GM12878 (cell line): ENCODE data around the gene ATG5. TPM values are rescaled to one million over a fixed set of nuclear protein-coding genes. Genes with fewer than 3 reads are reported as not detected.

Source experiments
- ATAC-seq: fragments of 200-7000 bp; cut with Tn5 transposase; 3 replicates; pipeline ENCODE4 v1.9.1; 2020; ENCODE audit warnings: mild to moderate bottlenecking, moderate library complexity
- BruUV-seq: library from RNA; stranded (reverse); fragments of 400-500 nt; replicated peaks from 2 replicates; lab custom pipeline; 2021; lab: Mats Ljungman, UMichigan
- CTCF ChIA-PET: fragments of 300-600 bp; sonication (Branson Sonifier 250); formaldehyde crosslinking; extraction: SDS; loops from one replicate; lab custom pipeline; 2021; ENCODE audit warnings: inconsistent platforms; lab: Yijun Ruan, JAX
- POLR2A ChIA-PET: fragments of 350-600 bp; formaldehyde crosslinking; extraction: SDS; loops from one replicate; lab custom pipeline; 2021; ENCODE audit warnings: inconsistent platforms; lab: Charles Lee
- RAD21 ChIA-PET: fragments of 300-600 bp; sonication (Branson Sonifier 250); formaldehyde crosslinking; loops from one replicate; lab custom pipeline; 2023; ENCODE audit warnings: antibody characterized with exemption; ENCODE audit not compliant: unreplicated experiment; lab: Charles Lee
- SMC1A ChIA-PET: fragments of 300-600 bp; sonication (Branson Sonifier 250); formaldehyde crosslinking; loops from one replicate; lab custom pipeline; 2023; ENCODE audit not compliant: unreplicated experiment, uncharacterized antibody; lab: Charles Lee
- DNase-seq: peaks from one replicate; pipeline ENCODE4 v3.0.0-alpha.2; 2011; ENCODE audit warnings: low read depth, low spot score
- FAIRE-seq: peaks from 3 replicates; lab custom pipeline; 2011; peaks lifted over from hg19 to GRCh38; lab: Jason Lieb, UNC
- H2AFZ ChIP-seq: 2 replicates; pipeline ENCODE4 v1.6.0; 2011; ENCODE audit warnings: low read depth, low read length, control low read depth; ENCODE audit not compliant: control insufficient read depth
- H3K27ac ChIP-seq: 2 replicates; pipeline ENCODE4 v1.5.1; 2011; ENCODE audit warnings: control low read depth; ENCODE audit not compliant: control insufficient read depth, insufficient read depth
- H3K27me3 ChIP-seq, 2 experiments: replicated peaks in 1 of 2; 2 replicates each; pipeline versions ENCODE4 v1.6.0 to v1.6.1; 2011; ENCODE audit warnings: low read length in 1 of 2; ENCODE audit not compliant: control insufficient read depth in 2 of 2, insufficient read depth in 2 of 2
- H3K36me3 ChIP-seq, 2 experiments: 2 replicates each; pipeline ENCODE4 v1.5.1; 2011; ENCODE audit warnings: low read length in 1 of 2; ENCODE audit not compliant: control insufficient read depth in 2 of 2, insufficient read depth in 2 of 2
- H3K4me1 ChIP-seq: 2 replicates; pipeline ENCODE4 v1.6.1; 2011; ENCODE audit warnings: mild to moderate bottlenecking, low read length, moderate library complexity, mixed read lengths; ENCODE audit not compliant: control insufficient read depth, insufficient read depth
- H3K4me2 ChIP-seq: 2 replicates; pipeline ENCODE4 v1.6.0; 2011; ENCODE audit warnings: control low read depth; ENCODE audit not compliant: control insufficient read depth, insufficient read depth
- H3K4me3 ChIP-seq: fragments of 200-600 bp; sonication (generic); 2 replicates; pipeline ENCODE4 v1.5.1; 2016
- H3K79me2 ChIP-seq: 2 replicates; pipeline ENCODE4 v1.6.0; 2011; ENCODE audit warnings: low read length; ENCODE audit not compliant: control insufficient read depth, insufficient read depth
- H3K9ac ChIP-seq: 2 replicates; pipeline ENCODE4 v1.8.0; 2011; ENCODE audit warnings: low read length, control low read depth, mixed read lengths; ENCODE audit not compliant: control insufficient read depth, insufficient read depth
- H3K9me3 ChIP-seq: replicated peaks from 3 replicates; pipeline ENCODE4 v1.5.1; 2011; ENCODE audit warnings: mild to moderate bottlenecking, low read length; ENCODE audit not compliant: control insufficient read depth, insufficient read depth
- H4K20me1 ChIP-seq: 2 replicates; pipeline ENCODE4 v1.6.0; 2011; ENCODE audit not compliant: control insufficient read depth, insufficient read depth
- BACH1 ChIP-seq: fragments of 450-650 bp; IDR thresholded peaks from 2 replicates; pipeline ENCODE4 v1.6.1; 2017; ENCODE audit warnings: mild to moderate bottlenecking, borderline replicate concordance
- ETV6 ChIP-seq, 2 experiments: fragments of 450-650 bp in 1 of 2; IDR thresholded peaks in 1 of 2; conservative IDR thresholded peaks in 1 of 2; 2 replicates each; pipeline ENCODE4 v1.6.1; 2014; ENCODE audit warnings: antibody characterized with exemption in 1 of 2, borderline replicate concordance in 1 of 2, low read depth in 1 of 2, mild to moderate bottlenecking in 1 of 2, moderate library complexity in 1 of 2
- EZH2 ChIP-seq: IDR thresholded peaks from 2 replicates; pipeline ENCODE4 v1.6.1; 2012; ENCODE audit warnings: low read depth, mild to moderate bottlenecking, control low read depth, inconsistent platforms, low read length, borderline replicate concordance; ENCODE audit not compliant: control insufficient read depth
- HCFC1 ChIP-seq: fragments of 150-350 bp; IDR thresholded peaks from 2 replicates; pipeline ENCODE4 v1.6.1; 2014; ENCODE audit warnings: low read length
- KAT2A ChIP-seq: conservative IDR thresholded peaks from 2 replicates; pipeline ENCODE4 v1.6.1; 2011; ENCODE audit warnings: low read depth, low read length; ENCODE audit not compliant: control insufficient read depth
- POLR2AphosphoS5 ChIP-seq: IDR thresholded peaks from 2 replicates; pipeline ENCODE4 v1.6.1; 2011; ENCODE audit warnings: mild to moderate bottlenecking, low read length, inconsistent platforms
- SIX5 ChIP-seq: IDR thresholded peaks from 2 replicates; pipeline ENCODE4 v1.6.1; 2011; ENCODE audit warnings: mild to moderate bottlenecking, low read depth, low read length, moderate library complexity; ENCODE audit not compliant: severe bottlenecking
- SMAD5 ChIP-seq: IDR thresholded peaks from 2 replicates; pipeline ENCODE4 v1.6.1; 2016; ENCODE audit warnings: antibody characterized with exemption, low read depth
- STAT3 ChIP-seq: IDR thresholded peaks from 2 replicates; pipeline ENCODE4 v1.6.1; 2011; ENCODE audit warnings: low read depth, low read length, improper control_type of control experiment
- ZBED1 ChIP-seq: IDR thresholded peaks from 2 replicates; pipeline ENCODE4 v1.6.1; 2016; ENCODE audit warnings: borderline replicate concordance
- WGBS: methylation state at CpG from one replicate; pipeline ENCODE4 v1.1.6; 2016; ENCODE audit warnings: low lambda C conversion rate; ENCODE audit not compliant: insufficient replicate concordance, insufficient coverage; ENCODE audit errors: missing lambda C conversion rate; 5-methylcytosine and 5-hydroxymethylcytosine counted together
- in situ Hi-C: fragments of 300-500 bp; cut with MboI; formaldehyde crosslinking; loops from 9 replicates; pipeline ENCODE4 v1.14.3; 2018; ENCODE audit warnings: mixed read lengths
- intact Hi-C: fragments of 100-400 bp; cut with micrococcal nuclease; formaldehyde crosslinking; loops from one replicate; pipeline ENCODE4 v1.14.2; 2022; ENCODE audit not compliant: unreplicated experiment
- polyA plus RNA-seq, 11 experiments: library from polyadenylated mRNA; depleted of rRNA in 4 of 11; unstranded in 6 of 11; stranded (reverse) in 5 of 11; fragments of >200 nt; fragmentation: Nextera tagmentation in 4 of 11; fragmentation: Illumina TruSeq in 1 of 11; extraction: Ambion mirVana in 4 of 11; extraction: Trizol in 1 of 11; gene quantifications; 1 replicate in 1 of 11; 2 replicates in 10 of 11; pipeline versions ENCODE4 v1.2.1 to v1.2.3, GENCODE V29; 2011 to 2016; ENCODE audit warnings: inconsistent platforms in 2 of 11, missing spikeins in 2 of 11, low read depth in 1 of 11
- total RNA-seq, 4 experiments: library from RNA; depleted of rRNA in 3 of 4; stranded (reverse); fragments of >200 nt in 3 of 4; fragmentation: Illumina TruSeq in 1 of 4; extraction: Trizol in 1 of 4; gene quantifications; 2 replicates each; pipeline versions ENCODE4 v1.2.1 to v1.2.3, GENCODE V29; 2013 to 2021
- TF ChIP-seq, protein P1 (sequence below): fragments of 450-650 bp; IDR thresholded peaks from 2 replicates; pipeline ENCODE4 v1.6.1; 2016; ENCODE audit warnings: mild to moderate bottlenecking, moderate library complexity, borderline replicate concordance
- TF ChIP-seq, protein P2 (sequence below): fragments of 150-350 bp; IDR thresholded peaks from 2 replicates; pipeline ENCODE4 v1.6.1; 2016; ENCODE audit warnings: low read depth, low read length

Gene ATG5
- total and polyA plus RNA-seq, 10 of the 15 experiments (the other 5 are each of a cell fraction or from before 2014, with no cell fraction given): 12.9 to 51.8 (median 23.9) TPM

DNA sequence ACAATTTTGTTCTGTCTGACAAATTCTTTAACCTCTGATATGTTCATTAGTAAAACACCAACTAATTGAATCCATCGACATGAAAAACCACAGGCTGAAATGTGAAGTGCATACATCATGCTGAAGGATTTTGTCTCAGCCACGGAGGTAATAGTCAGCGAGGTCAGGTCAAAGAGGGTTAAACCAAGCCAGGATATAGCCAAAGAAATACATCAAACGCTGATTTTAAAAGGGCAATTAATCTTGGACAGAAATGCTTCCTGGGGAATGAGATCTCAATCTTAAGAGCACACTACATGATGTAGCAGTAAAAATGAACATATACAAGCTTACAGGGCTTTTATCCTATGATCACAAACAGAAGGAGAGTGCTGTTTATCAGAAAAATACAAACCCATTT lies 132.7 kb downstream of the ATG5 start:
- no peak for DNase-seq
- ChIA-PET RAD21 (interaction anchor here (1.5 kb wide), 2 partner anchors 18 to 30 kb away, joined by 3 to 7 read pairs; no protein-coding TSS in a partner anchor), SMC1A (interaction anchor here (0.9 to 2.4 kb wide), 9 partner anchors 8 to 81 kb away, joined by 3 to 19 read pairs (median 6); no protein-coding TSS in a partner anchor), POLR2A (no interaction called here), CTCF (interaction anchor here (1.1 to 2.5 kb wide), 4 partner anchors 10 to 106 kb away, joined by 3 to 13 read pairs (median 4); no protein-coding TSS in a partner anchor)
- Histone ChIP-seq H3K9me3 (no peaks in the 10 kb centered on the region; the same call in 2 of the 3 replicates), H2AFZ (no peak overlapping the region), H4K20me1 (no peaks in the 10 kb centered on the region), H3K4me2 (no peak overlapping the region), H3K27me3 (no peaks in the 10 kb centered on the region), H3K79me2 (no peaks in the 10 kb centered on the region), H3K4me3 (no peak overlapping the region), H3K9ac (no peak overlapping the region), H3K4me1 (peaks cover 11% of the 10 kb centered on the region; the same call in 1 of the 2 replicates), H3K27ac (no peak overlapping the region), H3K36me3 (no peaks in the 10 kb centered on the region; a peak in 1 of 4 replicates)
- BruUV-seq: no TSS peak
- TF ChIP-seq, protein P1, sequence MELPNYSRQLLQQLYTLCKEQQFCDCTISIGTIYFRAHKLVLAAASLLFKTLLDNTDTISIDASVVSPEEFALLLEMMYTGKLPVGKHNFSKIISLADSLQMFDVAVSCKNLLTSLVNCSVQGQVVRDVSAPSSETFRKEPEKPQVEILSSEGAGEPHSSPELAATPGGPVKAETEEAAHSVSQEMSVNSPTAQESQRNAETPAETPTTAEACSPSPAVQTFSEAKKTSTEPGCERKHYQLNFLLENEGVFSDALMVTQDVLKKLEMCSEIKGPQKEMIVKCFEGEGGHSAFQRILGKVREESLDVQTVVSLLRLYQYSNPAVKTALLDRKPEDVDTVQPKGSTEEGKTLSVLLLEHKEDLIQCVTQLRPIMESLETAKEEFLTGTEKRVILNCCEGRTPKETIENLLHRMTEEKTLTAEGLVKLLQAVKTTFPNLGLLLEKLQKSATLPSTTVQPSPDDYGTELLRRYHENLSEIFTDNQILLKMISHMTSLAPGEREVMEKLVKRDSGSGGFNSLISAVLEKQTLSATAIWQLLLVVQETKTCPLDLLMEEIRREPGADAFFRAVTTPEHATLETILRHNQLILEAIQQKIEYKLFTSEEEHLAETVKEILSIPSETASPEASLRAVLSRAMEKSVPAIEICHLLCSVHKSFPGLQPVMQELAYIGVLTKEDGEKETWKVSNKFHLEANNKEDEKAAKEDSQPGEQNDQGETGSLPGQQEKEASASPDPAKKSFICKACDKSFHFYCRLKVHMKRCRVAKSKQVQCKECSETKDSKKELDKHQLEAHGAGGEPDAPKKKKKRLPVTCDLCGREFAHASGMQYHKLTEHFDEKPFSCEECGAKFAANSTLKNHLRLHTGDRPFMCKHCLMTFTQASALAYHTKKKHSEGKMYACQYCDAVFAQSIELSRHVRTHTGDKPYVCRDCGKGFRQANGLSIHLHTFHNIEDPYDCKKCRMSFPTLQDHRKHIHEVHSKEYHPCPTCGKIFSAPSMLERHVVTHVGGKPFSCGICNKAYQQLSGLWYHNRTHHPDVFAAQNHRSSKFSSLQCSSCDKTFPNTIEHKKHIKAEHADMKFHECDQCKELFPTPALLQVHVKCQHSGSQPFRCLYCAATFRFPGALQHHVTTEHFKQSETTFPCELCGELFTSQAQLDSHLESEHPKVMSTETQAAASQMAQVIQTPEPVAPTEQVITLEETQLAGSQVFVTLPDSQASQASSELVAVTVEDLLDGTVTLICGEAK: no peak
- TF ChIP-seq KAT2A (no peak), ETV6 (conservative IDR thresholded peaks at IDR 0.05 in 1 of 2, IDR thresholded peaks at IDR 0.05 in 1 of 2; ENCODE audit: borderline replicate concordance in 1 of 2, low read depth in 1 of 2) (no peak), HCFC1 (no peak), SMAD5 (no peak), EZH2 (no peak), ZBED1 (no peak), BACH1 (no peak), STAT3 (no peak), SIX5 (no peak), POLR2AphosphoS5 (no peak)
- TF ChIP-seq, protein P2, sequence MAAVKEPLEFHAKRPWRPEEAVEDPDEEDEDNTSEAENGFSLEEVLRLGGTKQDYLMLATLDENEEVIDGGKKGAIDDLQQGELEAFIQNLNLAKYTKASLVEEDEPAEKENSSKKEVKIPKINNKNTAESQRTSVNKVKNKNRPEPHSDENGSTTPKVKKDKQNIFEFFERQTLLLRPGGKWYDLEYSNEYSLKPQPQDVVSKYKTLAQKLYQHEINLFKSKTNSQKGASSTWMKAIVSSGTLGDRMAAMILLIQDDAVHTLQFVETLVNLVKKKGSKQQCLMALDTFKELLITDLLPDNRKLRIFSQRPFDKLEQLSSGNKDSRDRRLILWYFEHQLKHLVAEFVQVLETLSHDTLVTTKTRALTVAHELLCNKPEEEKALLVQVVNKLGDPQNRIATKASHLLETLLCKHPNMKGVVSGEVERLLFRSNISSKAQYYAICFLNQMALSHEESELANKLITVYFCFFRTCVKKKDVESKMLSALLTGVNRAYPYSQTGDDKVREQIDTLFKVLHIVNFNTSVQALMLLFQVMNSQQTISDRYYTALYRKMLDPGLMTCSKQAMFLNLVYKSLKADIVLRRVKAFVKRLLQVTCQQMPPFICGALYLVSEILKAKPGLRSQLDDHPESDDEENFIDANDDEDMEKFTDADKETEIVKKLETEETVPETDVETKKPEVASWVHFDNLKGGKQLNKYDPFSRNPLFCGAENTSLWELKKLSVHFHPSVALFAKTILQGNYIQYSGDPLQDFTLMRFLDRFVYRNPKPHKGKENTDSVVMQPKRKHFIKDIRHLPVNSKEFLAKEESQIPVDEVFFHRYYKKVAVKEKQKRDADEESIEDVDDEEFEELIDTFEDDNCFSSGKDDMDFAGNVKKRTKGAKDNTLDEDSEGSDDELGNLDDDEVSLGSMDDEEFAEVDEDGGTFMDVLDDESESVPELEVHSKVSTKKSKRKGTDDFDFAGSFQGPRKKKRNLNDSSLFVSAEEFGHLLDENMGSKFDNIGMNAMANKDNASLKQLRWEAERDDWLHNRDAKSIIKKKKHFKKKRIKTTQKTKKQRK: no peak
- in situ Hi-C loops: no loop called here
- intact Hi-C loops: no loop called here
- WGBS: 96% methylated on average over 4 of the region's 4 CpGs
- no peak for ATAC-seq
- FAIRE-seq: no peak
